Cardiac muscle cell (in vitro differentiated cells and primary cell): ENCODE data around the gene OPN3. TPM values are rescaled to one million over a fixed set of nuclear protein-coding genes. Genes with fewer than 3 reads are reported as not detected.

ENCODE experiments used
- DNase-seq, 2 donors: peaks; one replicate each; pipeline versions ENCODE4 v3.0.0 to v3.0.0-alpha.2; 2010 to 2017; ENCODE audit warnings: low read depth in 1 of 2, low spot score in 1 of 2
- H3K27ac ChIP-seq: fragments of 200-600 bp; sonication (generic); 2 replicates; pipeline ENCODE4 v1.5.1; 2016
- H3K27me3 ChIP-seq: fragments of 200-600 bp; sonication (generic); 2 replicates; pipeline ENCODE4 v1.6.0; 2016; ENCODE audit warnings: control low read depth
- H3K36me3 ChIP-seq: fragments of 200-600 bp; sonication (generic); 2 replicates; pipeline ENCODE4 v1.5.1; 2016; ENCODE audit warnings: control low read depth
- H3K4me1 ChIP-seq: fragments of 200-600 bp; sonication (generic); 2 replicates; pipeline ENCODE4 v1.8.1; 2017; ENCODE audit warnings: low read depth, mild to moderate bottlenecking, mixed run types
- H3K4me3 ChIP-seq: fragments of 200-600 bp; sonication (generic); 2 replicates; pipeline ENCODE4 v1.5.1; 2016; ENCODE audit warnings: mild to moderate bottlenecking
- H3K9me3 ChIP-seq: fragments of 200-600 bp; sonication (generic); 2 replicates; pipeline ENCODE4 v1.5.1; 2017; ENCODE audit warnings: low read depth, mild to moderate bottlenecking, control low read depth
- polyA plus RNA-seq: library from polyadenylated mRNA; unstranded; fragments of >200 nt; fragmentation: Nextera tagmentation; extraction: Ambion mirVana; gene quantifications from 2 replicates; pipeline ENCODE4 v1.2.1, GENCODE V29; 2016
- total RNA-seq: library from RNA; depleted of rRNA; stranded (reverse); fragments of >200 nt; gene quantifications from 2 replicates; pipeline ENCODE4 v1.2.3, GENCODE V29; 2016
- TF ChIP-seq, protein P1 (sequence below): IDR thresholded peaks from 2 replicates; pipeline ENCODE4 v1.5.1; 2012; ENCODE audit warnings: low read depth, mild to moderate bottlenecking, low read length

The OPN3 gene
- total and polyA plus RNA-seq, 2 experiments from 2014 or later = 17.5 to 19.7 TPM

DNA sequence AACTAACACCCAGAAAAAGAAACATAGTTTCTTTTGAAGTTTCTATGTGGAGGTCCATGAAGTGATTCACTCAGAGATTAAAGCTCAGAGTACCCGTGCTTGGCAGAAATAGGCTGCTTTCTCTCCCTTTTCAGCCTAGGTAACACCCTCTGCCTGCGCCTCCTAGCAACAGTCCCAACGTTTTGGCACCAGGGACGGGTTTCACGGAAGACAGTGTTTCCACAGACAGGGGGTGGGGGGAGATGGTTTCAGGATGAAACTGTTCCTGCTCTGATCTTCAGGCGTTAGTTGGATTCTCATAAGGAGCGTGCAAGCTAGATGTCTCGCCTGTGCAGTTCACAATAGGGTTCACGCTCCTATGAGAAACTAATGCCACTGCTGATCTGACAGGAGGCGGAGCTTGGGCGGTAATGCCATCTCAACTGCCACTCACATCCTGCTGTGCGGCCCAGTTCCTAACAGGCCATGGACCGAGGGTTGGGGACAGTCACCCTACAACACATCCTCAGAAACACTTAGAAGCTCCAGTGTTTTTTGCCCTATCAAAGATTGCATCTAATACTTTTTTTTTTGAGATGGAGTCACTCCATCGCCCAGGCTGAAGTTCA, 53.2 kb downstream of the OPN3 start:
- no peaks in the 10 kb centered on the region for H3K4me1 ChIP-seq
- H3K27me3 ChIP-seq = no peaks in the 10 kb centered on the region
- H3K9me3 ChIP-seq = no peaks in the 10 kb centered on the region
- no peak overlapping the region for H3K27ac ChIP-seq
- H3K4me3 ChIP-seq = no peak overlapping the region
- TF ChIP-seq, protein P1, sequence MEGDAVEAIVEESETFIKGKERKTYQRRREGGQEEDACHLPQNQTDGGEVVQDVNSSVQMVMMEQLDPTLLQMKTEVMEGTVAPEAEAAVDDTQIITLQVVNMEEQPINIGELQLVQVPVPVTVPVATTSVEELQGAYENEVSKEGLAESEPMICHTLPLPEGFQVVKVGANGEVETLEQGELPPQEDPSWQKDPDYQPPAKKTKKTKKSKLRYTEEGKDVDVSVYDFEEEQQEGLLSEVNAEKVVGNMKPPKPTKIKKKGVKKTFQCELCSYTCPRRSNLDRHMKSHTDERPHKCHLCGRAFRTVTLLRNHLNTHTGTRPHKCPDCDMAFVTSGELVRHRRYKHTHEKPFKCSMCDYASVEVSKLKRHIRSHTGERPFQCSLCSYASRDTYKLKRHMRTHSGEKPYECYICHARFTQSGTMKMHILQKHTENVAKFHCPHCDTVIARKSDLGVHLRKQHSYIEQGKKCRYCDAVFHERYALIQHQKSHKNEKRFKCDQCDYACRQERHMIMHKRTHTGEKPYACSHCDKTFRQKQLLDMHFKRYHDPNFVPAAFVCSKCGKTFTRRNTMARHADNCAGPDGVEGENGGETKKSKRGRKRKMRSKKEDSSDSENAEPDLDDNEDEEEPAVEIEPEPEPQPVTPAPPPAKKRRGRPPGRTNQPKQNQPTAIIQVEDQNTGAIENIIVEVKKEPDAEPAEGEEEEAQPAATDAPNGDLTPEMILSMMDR = no peak
- DNase-seq = no peak
- H3K36me3 ChIP-seq = no peaks in the 10 kb centered on the region

DNA sequence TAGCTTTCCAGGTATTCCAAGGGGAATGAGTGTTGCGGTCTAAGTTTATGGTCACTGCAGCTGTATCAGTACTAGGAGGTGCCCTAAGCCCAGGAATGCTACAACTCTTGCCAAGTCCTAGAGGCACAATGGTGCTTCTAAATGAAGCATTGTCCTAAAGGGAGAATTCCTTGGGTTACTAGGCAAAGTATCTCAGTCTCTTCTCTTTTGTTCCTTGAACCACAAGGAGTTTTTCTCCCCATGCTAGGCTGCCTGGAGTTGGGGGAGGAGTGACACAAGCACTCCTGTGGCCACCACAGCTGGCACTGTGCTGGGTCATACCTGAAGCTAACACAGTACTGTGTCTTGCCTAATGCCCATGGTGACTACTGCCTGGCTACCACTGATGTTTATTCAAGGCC, 57.2 kb downstream of the OPN3 start:
- TF ChIP-seq, protein P1 = no peak
- Histone ChIP-seq H3K36me3 (no peaks in the 10 kb centered on the region), H3K27me3 (no peaks in the 10 kb centered on the region), H3K4me3 (no peak overlapping the region), H3K9me3 (no peaks in the 10 kb centered on the region), H3K27ac (no peak overlapping the region), H3K4me1 (no peaks in the 10 kb centered on the region)
- no peak for DNase-seq

DNA sequence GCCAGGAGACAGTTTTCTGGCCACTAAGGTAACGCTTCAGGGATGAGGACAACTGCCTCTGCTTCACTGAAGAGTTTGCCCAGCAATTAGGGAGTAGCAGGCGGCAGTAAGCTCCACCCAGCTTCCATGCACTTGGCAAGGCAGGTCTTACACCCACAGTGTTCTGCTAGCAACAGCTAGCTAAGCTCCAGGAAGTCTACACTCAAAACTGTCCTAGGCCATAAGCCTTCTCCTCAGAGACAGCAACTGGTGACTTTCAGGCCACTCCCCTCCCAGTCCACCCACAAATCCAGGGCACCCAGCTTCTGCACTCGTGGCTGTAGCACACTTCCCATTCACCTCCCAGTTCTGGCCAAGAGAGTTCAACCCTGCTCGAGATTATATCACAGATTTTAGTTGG, 60.7 kb downstream of the OPN3 start:
- Histone ChIP-seq H3K36me3 (no peaks in the 10 kb centered on the region), H3K4me1 (no peaks in the 10 kb centered on the region), H3K27me3 (no peaks in the 10 kb centered on the region), H3K4me3 (no peak overlapping the region), H3K27ac (no peak overlapping the region), H3K9me3 (no peaks in the 10 kb centered on the region)
- TF ChIP-seq, protein P1 = no peak
- DNase-seq = no peak

DNA sequence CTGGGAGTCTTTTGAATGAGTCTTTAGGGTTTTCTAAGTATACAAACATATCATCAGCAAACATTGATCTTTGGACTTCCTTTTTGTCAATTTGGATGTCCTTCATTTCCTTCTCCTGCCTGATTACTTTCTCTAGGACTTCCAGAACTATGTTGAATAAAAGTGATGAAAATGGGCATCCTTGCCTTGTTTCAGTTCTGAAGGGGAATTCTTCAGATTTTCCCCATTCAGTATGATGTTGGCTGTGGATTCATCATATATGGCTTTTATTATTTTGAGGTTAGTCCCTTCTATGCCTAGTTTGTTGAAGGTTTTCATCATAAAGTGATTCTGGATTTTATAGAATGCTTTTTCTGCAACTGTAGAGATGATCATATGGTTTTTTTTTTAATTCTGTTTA, 66.0 kb downstream of the OPN3 start:
- Histone ChIP-seq H3K27ac (no peak overlapping the region), H3K4me3 (no peak overlapping the region), H3K9me3 (no peaks in the 10 kb centered on the region), H3K4me1 (no peaks in the 10 kb centered on the region), H3K27me3 (no peaks in the 10 kb centered on the region), H3K36me3 (no peaks in the 10 kb centered on the region)
- TF ChIP-seq, protein P1 = no peak
- DNase-seq = no peak

DNA sequence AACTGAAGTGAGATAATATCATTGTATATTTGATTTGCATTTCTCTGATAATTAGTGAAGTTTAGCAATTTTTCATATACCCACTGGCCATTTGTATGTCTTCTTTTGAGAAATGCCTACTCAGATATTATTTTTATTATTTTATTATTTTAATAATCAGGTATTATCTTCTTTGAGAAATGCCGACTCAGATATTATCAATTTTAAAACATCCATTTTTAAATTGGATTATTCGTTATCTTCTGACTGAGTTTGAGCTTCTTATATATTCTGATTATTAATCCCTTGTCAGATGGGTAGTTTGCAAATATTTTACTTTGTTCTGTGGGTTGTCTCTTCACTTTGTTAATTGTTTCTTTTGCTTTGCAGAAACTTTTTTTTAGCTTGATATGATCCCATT, 70.3 kb downstream of the OPN3 start:
- DNase-seq = no peak
- Histone ChIP-seq H3K27ac (no peak overlapping the region), H3K9me3 (no peaks in the 10 kb centered on the region), H3K27me3 (no peaks in the 10 kb centered on the region), H3K4me3 (no peak overlapping the region), H3K36me3 (no peaks in the 10 kb centered on the region), H3K4me1 (no peaks in the 10 kb centered on the region)
- TF ChIP-seq, protein P1 = no peak

DNA sequence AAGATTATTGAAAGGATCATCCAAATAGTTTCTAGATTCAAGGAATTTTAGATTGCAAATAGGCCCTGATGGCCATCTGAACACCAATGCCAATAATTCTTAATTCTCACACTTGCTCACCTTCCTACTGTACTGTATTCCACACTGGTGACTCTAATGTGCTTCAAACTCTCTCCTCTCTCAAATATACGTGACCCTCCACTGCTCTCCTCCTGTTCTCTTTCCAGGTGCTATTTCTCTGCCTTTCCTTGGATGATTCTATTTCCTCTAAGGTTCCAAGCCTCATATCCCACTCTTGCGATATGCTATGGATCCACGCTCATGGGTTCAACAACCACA, 79.4 kb downstream of the OPN3 start:
- H3K27ac ChIP-seq = no peak overlapping the region
- H3K4me1 ChIP-seq = no peaks in the 10 kb centered on the region
- TF ChIP-seq, protein P1 = no peak
- DNase-seq = no peak
- H3K4me3 ChIP-seq = no peak overlapping the region
- H3K36me3 ChIP-seq = no peaks in the 10 kb centered on the region
- no peaks in the 10 kb centered on the region for H3K9me3 ChIP-seq
- H3K27me3 ChIP-seq = no peaks in the 10 kb centered on the region
